MM.1S (cell line): ENCODE measurements around the gene GATM.
"Not testable (repeated sequence)": the region's sequence is repeated elsewhere in the genome, so short reads cannot be mapped to it uniquely, and the experiment has no call there.

ENCODE experiments used
- DNase-seq: peaks from one replicate; pipeline ENCODE4 v3.0.0-alpha.2; 2015
- H2AFZ ChIP-seq: fragments of 300-600 bp; sonication (generic); 2 replicates; pipeline ENCODE4 v1.6.0; 2016; ENCODE audit warnings: antibody characterized with exemption, low read length
- H3F3A ChIP-seq: fragments of 300-600 bp; sonication (generic); 2 replicates; pipeline ENCODE4 v1.6.1; 2016; ENCODE audit warnings: mild to moderate bottlenecking, antibody characterized with exemption, low read length, moderate library complexity, mixed read lengths; ENCODE audit not compliant: insufficient read depth
- H3K27ac ChIP-seq: fragments of 300-600 bp; sonication (generic); 2 replicates; pipeline ENCODE4 v1.5.1; 2016; ENCODE audit warnings: mild to moderate bottlenecking, low read length
- H3K27me3 ChIP-seq: fragments of 300-600 bp; sonication (generic); replicated peaks from 2 replicates; pipeline ENCODE4 v1.6.0; 2016; ENCODE audit warnings: low read length; ENCODE audit not compliant: insufficient read depth
- H3K36me3 ChIP-seq: fragments of 300-600 bp; sonication (generic); replicated peaks from 2 replicates; pipeline ENCODE4 v1.6.1; 2016; ENCODE audit warnings: mild to moderate bottlenecking, low read length, mixed read lengths; ENCODE audit not compliant: insufficient read depth
- H3K4me1 ChIP-seq: fragments of 300-600 bp; sonication (generic); 2 replicates; pipeline ENCODE4 v1.6.1; 2016; ENCODE audit warnings: low read length, mixed read lengths
- H3K4me2 ChIP-seq: fragments of 300-600 bp; sonication (generic); 2 replicates; pipeline ENCODE4 v1.6.0; 2016; ENCODE audit warnings: low read depth, low read length
- H3K4me3 ChIP-seq: fragments of 300-600 bp; sonication (generic); 2 replicates; pipeline ENCODE4 v1.5.1; 2016; ENCODE audit warnings: low read length, mixed read lengths
- H3K79me2 ChIP-seq: fragments of 300-600 bp; sonication (generic); 2 replicates; pipeline ENCODE4 v1.6.1; 2016; ENCODE audit warnings: mixed run types, low read length, mixed read lengths
- H3K9ac ChIP-seq: fragments of 300-600 bp; sonication (generic); 2 replicates; pipeline ENCODE4 v1.6.1; 2016; ENCODE audit warnings: low read length, mixed read lengths
- H3K9me2 ChIP-seq: fragments of 300-600 bp; sonication (generic); replicated peaks from 2 replicates; pipeline ENCODE4 v1.6.1; 2016; ENCODE audit warnings: mild to moderate bottlenecking, low read length, mixed read lengths; ENCODE audit not compliant: insufficient read depth
- H3K9me3 ChIP-seq: fragments of 300-600 bp; sonication (generic); replicated peaks from 2 replicates; pipeline ENCODE4 v1.6.1; 2016; ENCODE audit warnings: mild to moderate bottlenecking, low read length, mixed read lengths; ENCODE audit not compliant: insufficient read depth
- H4K20me1 ChIP-seq: fragments of 300-600 bp; sonication (generic); 2 replicates; pipeline ENCODE4 v1.6.1; 2016; ENCODE audit warnings: mild to moderate bottlenecking, low read length, moderate library complexity, mixed read lengths; ENCODE audit not compliant: insufficient read depth
- EZH2 ChIP-seq: fragments of 300-600 bp; sonication (generic); optimal IDR thresholded peaks from 2 replicates; pipeline ENCODE3; 2017; ENCODE audit warnings: low read depth, mild to moderate bottlenecking, antibody characterized with exemption, low read length, mixed read lengths
- EZH2phosphoT487 ChIP-seq: fragments of 300-600 bp; sonication (generic); IDR thresholded peaks from 2 replicates; pipeline ENCODE4 v1.6.1; 2018; ENCODE audit warnings: antibody characterized with exemption, low read length
- TF ChIP-seq, protein P1 (sequence below): fragments of 300-600 bp; sonication (generic); IDR thresholded peaks from 2 replicates; pipeline ENCODE4 v1.5.1; 2016; ENCODE audit warnings: antibody characterized with exemption, low read length, mixed read lengths

The GATM gene

DNA sequence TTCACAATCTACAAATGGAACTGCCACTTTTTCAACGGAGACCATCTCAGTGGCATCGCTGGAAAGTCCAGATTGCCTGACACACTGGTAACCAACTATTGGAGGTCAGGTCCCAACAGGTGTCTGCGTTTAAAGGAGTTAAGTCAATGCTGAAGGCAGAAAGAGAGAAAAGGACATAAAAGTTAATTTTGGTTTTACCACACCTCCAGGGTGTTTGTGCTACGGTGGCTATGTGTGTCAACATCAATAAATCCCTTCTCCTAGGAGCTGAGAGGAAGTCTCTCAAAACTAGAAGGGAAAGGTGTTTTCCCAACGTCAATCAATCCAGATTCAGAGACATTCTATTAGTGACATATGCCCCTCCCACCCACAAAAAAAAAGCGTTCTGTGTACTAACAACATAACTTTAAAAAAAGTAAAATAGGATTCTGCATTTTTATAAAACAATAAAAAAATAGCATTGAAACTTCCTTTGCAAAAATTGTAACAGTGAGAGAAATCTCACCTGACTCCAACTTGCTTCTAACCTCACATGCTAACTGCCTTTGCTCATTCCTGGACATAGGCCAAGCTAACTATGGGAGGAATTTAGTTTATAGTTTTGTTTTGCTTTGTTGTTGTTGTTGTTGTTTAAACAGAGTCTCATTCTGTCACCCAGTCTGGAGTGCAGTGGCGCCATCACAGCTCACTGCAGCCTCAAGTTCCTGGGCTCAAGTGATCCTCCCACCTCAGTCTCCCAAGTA is 58.7 kb downstream of the GATM start:
- TF ChIP-seq EZH2phosphoT487 (no peak), EZH2 (no peak)
- TF ChIP-seq, protein P1, sequence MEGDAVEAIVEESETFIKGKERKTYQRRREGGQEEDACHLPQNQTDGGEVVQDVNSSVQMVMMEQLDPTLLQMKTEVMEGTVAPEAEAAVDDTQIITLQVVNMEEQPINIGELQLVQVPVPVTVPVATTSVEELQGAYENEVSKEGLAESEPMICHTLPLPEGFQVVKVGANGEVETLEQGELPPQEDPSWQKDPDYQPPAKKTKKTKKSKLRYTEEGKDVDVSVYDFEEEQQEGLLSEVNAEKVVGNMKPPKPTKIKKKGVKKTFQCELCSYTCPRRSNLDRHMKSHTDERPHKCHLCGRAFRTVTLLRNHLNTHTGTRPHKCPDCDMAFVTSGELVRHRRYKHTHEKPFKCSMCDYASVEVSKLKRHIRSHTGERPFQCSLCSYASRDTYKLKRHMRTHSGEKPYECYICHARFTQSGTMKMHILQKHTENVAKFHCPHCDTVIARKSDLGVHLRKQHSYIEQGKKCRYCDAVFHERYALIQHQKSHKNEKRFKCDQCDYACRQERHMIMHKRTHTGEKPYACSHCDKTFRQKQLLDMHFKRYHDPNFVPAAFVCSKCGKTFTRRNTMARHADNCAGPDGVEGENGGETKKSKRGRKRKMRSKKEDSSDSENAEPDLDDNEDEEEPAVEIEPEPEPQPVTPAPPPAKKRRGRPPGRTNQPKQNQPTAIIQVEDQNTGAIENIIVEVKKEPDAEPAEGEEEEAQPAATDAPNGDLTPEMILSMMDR: no peak
- no peaks in the 10 kb centered on the region for H3K9me3 ChIP-seq
- no peaks in the 10 kb centered on the region for H4K20me1 ChIP-seq

DNA sequence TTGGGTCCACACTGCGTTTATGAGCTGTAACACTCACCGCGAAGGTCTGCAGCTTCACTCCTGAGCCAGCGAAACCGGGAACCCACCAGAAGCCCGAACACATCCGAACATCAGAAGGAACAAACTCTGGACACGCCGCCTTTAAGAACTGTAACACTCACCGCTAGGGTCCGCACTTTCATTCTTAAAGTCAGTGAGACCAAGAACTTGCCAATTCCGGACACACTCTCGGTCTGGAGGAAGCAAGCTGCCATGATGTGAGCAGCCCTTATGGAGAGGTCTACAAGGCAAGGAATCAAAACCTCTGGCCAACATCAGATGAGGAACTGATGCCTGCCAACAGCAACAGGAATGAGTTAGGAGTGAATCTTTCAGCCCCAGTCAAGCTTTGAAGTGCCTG is 63.4 kb downstream of the GATM start:
- DNase-seq: no peak
- Histone ChIP-seq H3K9me3 (no peaks in the 10 kb centered on the region), H3K36me3 (no peaks in the 10 kb centered on the region), H3F3A (no peaks in the 10 kb centered on the region), H4K20me1 (no peaks in the 10 kb centered on the region), H3K27ac (no peak overlapping the region), H3K9ac (no peak overlapping the region), H3K4me3 (no peak overlapping the region), H3K79me2 (no peaks in the 10 kb centered on the region), H3K9me2 (no peaks in the 10 kb centered on the region), H2AFZ (no peak overlapping the region), H3K4me2 (no peak overlapping the region), H3K27me3 (no peaks in the 10 kb centered on the region), H3K4me1 (no peaks in the 10 kb centered on the region)
- TF ChIP-seq EZH2 (no peak), EZH2phosphoT487 (no peak)
- TF ChIP-seq, protein P1: no peak

More for the DNA sequence above, 58.7 kb downstream of the GATM start:
- no peaks in the 10 kb centered on the region for H3K27me3 ChIP-seq
- H3K79me2 ChIP-seq: no peaks in the 10 kb centered on the region
- H3K4me2 ChIP-seq: no peak overlapping the region
- no peaks in the 10 kb centered on the region for H3K4me1 ChIP-seq
- no peak overlapping the region for H3K4me3 ChIP-seq
- no peak overlapping the region for H3K27ac ChIP-seq
- no peaks in the 10 kb centered on the region for H3F3A ChIP-seq
- no peak overlapping the region for H2AFZ ChIP-seq
- H3K36me3 ChIP-seq: no peaks in the 10 kb centered on the region
- DNase-seq: no peak
- no peak overlapping the region for H3K9ac ChIP-seq
- H3K9me2 ChIP-seq: no peaks in the 10 kb centered on the region

DNA sequence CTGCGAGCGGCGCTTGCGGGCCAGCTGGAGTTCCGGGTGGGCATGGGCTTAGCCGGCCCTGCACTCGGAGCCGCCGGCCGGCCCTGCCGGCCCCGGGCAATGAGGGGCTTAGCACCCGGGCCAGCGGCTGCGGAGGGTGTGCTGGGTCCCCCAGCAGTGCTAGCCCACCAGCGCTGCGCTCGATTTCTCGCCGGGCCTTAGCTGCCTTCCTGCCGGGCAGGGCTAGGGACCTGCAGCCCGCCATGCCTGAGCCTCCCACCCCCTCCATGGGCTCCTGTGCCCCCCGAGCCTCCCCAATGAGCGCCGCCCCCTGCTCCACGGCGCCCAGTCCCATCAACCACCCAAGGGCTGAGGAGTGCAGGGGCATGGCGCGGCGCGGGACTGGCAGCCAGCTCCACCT is 64.2 kb downstream of the GATM start:
- H3K27ac ChIP-seq, H3K9ac ChIP-seq, H4K20me1 ChIP-seq: not testable (repeated sequence)

More for the DNA sequence above, 64.2 kb downstream of the GATM start:
- H3K27me3 ChIP-seq, H3K9me3 ChIP-seq, H3K36me3 ChIP-seq, H3K4me2 ChIP-seq, H3F3A ChIP-seq, H3K9me2 ChIP-seq, H2AFZ ChIP-seq, H3K4me3 ChIP-seq, H3K4me1 ChIP-seq, DNase-seq, H3K79me2 ChIP-seq: not testable (repeated sequence)
